AG08396 (cell line): ENCODE measurements around the gene FPR3.
A peak's percentile ranks its signal among the peaks of the same experiment; 100 is the strongest.
"Not testable (repeated sequence)": the region's sequence is repeated elsewhere in the genome, so short reads cannot be mapped to it uniquely, and the experiment has no call there.

ENCODE experiments used
- DNase-seq: peaks from one replicate; pipeline ENCODE4 v3.0.0; 2012; ENCODE audit warnings: low spot score, mixed read lengths

The FPR3 gene

DNA sequence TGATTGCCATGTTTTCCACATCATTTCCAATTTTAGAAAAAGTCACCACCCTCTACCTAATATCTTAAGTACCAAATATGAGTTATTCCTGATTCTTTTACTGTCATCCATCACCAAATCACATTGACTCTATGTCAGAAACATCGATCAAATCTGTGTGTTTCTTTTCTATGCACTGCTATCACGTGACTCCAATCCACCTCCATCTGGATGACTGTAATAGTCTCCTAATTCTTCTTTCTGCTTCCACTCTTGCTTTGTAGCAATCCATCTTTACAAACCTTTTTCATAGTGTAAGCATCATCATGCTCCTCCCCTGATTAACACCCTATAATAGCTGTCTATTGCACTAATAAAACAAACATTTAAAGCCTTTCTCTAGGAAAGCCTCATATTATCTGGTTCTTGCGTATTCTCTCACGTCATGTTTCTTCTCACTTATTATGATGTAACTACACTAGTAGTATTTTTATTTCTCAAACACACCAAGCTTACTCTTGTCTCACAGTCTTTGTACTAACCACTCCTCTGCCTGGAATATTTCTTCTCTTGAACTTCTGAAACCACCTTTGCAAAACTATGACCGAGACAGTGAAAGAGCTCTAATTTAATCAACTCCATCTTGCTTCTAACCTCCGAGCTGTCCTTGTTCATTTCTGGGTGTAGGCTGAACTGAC, 10.7 kb upstream of the FPR3 start:
- DNase-seq: no peak

DNA sequence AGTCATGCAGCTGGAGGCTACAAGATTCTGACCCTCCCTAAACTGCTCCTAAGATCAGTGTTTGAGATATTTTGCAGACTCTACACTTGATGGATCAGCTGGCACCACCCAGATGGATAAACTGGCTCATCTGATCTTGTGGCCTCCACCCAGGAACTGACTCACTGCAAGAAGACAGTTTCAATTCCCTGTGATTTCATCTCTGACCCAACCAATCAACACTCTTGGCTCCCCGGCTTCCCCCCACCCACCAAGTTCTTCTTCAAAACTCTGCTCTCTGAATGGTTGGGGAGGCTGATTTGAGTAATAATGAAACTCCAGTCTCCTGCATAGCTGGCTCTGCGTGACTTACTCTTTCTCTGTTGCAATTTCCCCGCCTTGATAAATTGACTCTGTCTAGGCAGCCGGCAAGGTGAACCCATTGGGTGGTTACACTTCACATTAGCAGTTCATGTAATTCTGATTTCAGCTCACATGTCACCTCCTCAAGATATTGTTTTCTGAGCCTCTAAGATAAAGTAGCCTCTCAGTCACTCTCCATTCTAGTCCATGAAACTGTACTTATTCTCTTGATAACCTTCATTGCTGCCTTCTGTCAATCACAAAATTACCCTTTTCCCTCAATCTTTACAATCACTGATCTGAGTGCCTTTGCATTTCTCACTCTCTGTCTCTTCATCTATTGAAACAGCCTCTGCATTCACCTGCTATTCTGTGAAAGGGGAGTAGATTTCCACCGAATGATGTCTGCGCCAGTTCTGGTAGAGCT, 9.9 kb upstream of the FPR3 start:
- no peak for DNase-seq

DNA sequence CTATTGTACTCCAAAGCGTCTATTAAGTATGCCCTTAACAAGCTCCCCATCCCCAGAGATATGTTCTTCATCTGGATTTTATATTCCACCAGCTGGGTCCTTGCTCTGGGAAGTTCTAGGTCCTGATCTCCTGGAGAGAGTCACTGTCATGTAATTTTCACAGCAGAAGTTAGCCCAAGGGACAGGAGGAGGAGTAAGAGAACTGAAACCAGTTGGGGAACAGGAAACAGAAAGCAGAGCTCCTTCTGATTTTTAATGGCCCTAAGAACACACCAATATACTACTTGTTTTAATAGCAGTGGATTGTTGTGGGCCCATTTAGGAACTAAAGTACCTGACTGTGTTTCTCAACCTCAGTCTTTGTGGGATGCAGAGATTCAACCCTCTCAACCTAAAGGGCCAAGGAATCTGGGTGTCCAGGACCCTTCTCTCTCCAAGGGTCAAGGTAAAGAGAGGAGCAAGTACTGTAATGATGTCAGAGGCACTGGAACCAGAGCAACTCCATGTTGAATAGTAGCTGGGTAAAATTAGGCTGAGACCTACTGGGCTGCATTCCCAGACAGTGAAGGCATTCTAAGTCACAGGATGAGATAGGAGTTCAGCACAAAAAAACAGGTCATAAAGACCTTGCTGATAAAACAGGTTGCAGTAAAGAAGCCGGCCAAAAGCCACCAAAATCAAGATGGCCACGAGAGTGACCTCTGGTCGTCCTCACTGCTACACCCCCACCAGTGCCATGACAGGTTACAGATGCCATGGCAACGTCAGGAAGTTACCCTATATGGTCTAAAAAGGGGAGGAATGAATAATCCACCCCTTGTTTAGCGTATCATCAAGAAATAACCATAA, 8.1 kb upstream of the FPR3 start:
- DNase-seq: no peak

DNA sequence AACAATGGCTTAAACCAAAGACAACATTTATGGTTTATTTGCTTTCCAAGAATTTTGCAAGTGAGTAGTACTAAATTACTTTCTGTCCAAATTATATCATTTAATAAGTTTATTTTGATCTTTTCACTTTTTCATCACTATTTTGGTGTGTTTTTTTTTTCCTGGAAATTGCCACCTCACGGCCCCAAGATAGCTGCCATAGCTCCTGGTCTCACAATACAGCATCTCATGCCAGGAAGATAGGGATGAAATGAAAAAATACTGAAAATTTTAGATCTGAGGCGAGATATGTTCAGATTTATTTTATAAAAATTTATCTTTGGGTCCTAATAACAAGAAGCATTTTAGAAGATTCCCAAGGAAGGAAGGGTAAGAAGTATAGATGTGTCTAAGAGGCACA, 6.9 kb upstream of the FPR3 start:
- no peak for DNase-seq

DNA sequence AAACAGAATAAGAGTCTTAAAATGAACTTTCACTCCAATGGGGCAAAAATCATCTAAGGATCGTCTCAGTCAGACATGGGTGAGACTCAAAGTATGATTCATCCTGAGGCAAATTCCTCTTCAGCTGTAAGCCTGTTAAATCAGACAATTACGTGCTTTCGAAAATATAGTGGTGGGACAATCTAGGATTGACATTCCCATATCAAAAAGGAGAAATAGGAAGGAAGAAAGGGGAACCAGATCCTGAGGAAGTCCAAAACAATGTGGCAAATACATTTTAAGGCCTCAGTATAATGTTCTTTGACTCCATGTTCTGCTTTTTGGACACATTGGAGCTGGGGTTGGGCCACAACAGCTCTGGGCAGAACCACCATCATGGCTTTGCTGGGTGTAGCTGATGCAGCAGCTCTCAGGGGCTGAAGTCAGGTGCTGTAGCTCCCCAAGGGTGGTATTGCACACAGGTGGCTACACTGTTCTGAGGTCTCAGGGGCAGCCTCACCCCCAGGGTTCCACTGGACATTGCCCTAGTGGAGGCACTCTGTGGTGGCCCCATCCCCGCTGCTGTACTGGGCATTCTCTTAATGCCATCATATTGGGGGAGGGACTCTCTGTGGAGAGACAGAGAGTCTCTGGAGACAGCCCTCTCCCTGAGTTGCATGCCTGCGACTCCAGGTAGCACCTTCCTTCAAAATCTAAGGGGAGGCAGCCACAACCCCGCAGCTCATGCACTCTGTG, 5.7 kb upstream of the FPR3 start:
- DNase-seq: no peak

DNA sequence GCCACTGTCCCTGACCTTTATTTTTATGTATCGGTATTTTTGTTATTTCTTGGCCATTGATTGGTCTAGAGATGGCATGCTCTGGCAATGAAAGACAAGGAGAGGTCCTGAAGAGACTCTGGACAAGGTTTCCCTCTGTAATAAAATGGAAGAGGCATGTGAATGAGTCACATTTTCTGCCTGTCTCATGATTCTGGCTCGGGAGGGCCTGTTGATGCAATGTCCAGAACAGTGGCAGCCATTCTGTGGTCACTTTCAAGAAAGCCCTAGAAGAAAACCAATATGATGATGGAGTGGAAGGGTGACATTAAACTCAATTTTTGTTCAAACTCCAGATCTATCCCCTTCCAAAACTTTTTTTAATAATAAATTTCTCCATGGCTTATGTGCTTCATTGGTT, 2.0 kb upstream of the FPR3 start:
- no peak for DNase-seq

DNA sequence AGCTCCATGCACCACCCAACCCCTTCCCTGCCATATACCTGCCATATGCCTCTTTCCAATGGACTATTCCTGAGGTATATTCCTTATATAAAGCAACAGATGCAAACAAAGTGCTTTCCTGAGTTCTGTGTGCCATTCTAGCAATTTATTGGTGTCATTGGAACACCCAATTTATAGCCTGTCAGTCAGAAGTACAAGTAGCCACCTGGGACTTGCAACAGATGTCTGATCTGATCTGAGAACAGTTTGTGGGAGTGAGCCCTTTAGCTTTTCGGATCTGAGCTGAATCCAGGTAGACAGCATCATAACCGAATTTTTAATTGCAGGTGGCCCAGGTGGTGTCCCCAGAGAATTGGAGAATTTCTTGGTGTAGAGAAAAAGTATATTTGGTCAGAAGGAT, 963 bp upstream of the FPR3 start:
- DNase-seq: no peak

DNA sequence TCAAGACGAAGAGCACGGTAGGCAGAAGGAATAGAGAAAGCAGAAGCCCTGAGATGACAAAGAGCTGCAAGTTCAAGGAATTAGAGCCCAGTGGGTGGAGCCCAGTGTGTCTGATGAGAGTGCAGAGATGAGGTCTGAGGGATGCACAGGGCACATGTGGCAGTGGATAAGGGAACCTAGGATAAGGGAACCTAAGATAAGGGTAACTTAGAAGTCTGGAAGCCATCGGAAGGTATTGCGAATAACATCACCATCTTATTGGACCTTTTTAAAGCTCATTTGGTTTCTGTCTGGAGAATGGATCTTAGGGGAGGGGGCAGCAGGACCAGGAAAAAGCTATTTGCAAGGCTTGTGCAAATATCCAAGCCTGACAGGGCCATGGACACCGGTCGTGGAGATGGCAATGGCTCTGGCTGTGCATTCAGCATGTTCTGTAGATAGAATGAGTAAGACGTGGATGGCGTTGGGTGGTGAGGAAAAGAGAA, 1.3 kb downstream of the FPR3 start:
- no peak for DNase-seq

DNA sequence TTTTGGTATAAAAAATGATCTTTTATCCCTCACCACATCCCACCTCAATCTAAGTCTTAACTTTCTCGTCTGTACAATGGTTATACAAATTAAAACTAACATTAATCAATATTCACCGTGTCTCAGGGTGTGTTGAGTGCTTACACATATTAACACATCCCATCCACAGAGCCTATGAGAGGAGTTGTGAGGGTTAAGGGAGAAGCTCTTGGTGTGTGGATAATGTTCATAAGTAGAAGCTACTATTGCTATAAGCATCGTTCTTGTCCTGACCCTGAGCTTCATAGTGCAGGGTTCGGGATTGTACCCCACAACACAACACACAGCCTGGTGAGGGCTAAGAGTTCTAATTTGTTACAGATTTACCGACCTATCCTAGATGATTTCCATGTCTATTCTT, 2.5 kb downstream of the FPR3 start:
- no peak for DNase-seq

DNA sequence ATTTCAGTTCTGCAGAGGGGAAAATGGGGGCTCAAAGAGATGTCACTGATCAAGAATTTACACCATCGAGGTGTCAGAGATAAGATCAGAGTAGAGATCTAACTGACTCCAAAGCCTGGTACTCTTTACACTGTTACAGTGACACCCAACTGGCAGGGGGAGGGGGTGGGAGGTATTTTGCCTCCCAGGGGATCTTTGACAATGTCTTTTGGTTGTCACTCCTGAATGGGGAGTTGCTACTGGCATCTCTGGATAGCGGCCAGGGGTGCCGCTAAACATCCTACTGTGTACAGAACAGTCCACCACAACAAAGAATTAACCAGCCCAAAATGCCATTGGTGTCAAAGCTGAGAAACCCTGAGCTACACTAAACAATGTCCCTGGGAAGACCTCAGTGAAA, 3.1 kb downstream of the FPR3 start:
- no peak for DNase-seq

DNA sequence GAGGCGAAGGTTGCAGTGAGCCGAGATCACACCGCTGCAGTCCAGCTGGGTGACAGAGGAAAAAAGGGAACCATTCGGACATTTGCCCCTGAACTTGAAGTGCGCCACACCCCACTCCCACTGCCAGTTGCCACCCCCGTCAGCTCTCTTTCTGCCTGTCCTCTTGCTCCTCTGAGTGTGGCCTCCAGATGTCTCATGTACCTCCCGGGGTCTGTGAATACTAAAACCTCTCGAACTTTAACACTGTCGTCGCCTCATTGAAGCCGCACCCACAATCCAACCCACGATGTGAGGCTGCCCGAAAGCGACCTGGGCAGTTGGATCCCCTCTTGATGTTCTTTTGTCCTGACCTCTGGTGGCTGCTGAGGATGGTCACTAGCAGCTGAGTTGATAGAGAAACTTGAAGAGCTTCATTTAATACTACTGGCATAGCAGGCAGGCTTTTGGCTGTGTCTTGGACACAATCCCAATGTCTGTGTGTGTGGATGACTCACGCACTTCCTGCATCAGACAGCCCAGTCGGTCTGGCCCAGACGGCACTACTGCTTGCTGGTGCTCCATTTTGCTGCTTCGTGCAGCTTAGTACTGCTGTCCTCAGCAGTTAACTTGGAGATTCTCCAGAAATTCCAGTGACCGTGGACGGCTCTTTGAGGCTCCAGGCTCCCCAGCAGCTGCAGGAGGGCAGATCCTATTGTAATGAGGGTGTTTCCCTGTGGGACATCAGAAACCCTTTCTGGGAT, 4.2 kb downstream of the FPR3 start:
- peak; percentile 89 for DNase-seq

DNA sequence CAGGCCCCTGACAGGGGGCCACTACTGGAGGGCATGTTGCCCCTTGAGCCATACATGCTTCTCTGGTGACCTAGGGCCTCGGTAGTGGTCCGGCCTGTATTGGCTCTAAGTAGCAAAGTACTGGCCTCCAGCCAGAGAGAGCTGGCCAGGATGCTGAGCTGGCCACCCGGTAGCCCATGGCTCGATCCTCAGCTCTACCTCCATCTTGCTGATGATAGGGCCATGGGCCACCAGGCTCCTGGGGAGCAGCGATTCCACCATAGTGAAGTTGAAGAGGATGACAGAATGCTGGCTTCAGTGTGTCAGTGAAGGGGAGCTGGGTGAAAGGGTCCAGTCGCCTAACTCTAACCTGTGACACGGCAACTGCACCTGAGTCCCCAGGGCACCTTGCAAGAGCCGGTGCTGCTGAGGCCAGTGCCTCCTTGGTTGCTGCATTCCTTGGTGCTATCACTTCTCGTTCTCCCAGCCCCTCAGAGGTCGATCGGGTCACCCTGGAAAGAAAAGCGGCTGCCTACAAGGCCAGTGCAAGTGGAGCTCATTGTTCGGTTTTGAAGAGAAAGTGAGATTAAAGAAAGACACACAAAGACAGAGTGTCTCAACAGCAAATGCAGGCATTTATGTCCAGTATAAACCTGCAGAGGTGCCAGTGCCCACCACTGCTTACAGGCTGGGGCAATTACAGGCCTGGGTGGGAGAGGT, 5.0 kb downstream of the FPR3 start:
- no peak for DNase-seq

DNA sequence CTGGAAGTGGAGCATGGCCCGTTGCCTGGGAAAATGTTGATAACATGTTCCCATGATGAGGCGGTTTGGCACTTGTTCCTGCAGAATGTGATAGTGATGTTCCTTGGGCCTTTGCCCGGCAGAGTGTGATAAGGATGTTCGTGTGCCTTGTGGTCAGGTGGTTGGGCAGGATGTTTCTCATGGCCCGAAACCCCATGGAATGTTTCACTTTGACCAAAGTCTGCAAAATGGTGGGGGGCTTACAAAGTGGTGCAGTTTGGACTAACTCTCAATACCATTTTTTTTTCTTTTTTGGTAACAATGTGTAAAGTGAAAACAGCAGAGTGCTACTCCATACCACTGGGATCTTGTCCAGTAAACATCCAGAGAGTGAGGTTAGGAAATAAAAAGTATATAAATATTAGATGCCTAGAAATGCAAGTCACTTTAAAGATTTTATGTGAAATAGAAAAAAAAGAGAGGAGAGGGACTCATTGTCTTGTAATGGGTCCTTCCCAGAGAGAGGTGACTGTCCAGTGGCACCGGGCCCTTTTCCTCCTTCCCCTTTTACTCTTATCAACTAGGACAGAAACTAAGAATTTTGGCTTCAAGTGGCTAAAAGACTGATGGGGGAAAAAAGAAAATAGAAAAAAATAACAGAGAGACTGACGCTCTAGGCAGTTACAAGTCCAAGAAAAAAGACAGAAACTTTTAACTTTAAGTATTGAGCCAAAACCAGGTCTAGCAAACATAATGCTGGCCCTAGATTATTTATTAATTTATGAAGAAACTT, 5.7 kb downstream of the FPR3 start:
- DNase-seq: no peak

DNA sequence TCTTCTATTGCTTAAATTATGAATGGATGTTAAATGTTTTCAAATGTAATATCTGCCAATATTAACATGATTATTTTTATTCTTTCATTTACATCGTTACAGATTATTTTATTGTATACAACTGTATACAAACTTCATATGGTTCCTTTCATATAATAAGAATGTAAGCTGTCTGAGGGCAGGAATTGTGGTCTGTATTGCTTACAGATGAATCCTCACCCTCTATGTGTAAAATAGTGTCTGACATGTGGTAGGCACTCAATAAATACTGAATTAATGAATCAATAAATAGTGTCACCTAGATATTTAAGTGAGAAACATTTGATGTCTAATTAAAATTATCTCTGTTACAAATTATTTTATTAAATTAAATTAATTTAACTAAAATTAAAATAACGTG, 7.8 kb downstream of the FPR3 start:
- no peak for DNase-seq

DNA sequence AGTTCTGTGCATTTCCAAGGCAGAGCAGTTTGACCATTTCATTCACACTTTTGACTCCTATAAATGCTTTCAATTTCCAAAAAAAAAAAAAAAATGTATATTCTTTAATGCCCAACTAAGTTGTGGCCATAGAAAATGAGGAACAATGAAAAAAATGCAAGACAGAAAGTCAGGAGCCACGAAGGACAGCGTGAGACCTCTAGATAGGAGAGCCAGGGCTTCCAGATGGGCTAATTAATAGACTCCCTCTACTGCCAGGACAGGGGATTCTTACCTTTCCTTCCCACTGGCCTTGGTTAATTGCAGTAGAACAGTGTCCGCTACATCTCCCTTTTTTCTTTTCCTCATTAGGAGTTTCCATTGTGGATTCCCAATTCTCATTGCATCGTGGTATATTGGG, 8.6 kb downstream of the FPR3 start:
- DNase-seq: no peak

DNA sequence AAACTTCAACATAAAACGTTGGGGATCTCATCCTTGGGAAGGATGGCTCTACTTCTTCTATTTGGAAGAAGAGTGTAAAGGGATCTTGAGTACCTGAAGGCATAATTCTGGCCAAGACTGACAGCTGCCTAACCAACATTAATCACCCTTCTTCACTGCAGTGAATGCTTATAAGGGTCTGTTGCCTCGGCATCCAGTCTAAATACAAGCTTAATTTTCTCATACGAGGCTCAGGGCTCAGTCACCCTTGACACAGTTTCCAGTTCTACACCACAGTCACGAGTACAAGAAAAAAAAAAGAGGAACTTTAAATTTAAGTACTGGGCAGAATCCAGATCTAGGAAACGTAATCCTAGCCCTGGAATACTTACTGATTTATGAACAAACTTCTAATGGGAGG, 9.0 kb downstream of the FPR3 start:
- no peak for DNase-seq

DNA sequence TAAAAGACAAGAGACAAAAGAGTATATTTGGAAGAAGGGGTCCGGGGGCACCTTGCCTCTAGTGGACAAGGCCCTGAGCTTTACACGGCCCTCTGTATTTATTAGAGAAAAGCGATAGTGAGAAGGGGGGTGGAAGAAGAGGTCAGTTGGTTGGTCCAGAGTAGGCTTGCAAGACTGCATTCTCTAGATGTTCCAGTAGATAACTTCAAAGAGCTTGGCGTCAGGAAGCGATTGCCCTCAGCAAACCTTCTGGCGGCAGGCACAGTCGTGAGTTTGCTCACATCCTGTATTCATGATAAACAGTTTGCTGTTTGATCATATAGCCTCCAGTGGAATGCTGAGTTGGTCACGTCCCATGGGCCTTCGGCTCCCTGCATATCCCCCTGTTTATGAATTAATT, 9.8 kb downstream of the FPR3 start:
- DNase-seq: not testable (repeated sequence)

DNA sequence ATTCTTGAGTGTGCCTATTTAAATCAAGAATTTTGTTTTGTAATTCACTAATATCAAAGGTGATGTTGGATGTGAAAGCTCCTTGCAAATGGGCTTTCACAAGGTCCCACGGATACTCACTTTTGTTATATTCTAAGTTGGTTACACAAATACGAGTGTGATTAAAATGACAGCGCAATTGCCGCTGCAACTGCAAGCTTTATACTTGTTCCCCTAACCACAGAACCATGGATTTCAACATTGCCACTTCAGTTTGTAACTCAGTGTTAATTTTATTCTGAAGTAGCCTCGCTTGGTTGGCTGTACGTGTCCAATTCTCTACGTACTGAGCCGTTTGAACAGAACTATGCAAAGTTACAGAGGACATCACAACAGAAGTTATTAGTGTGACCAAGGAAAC, 10.4 kb downstream of the FPR3 start:
- DNase-seq: not testable (repeated sequence)

DNA sequence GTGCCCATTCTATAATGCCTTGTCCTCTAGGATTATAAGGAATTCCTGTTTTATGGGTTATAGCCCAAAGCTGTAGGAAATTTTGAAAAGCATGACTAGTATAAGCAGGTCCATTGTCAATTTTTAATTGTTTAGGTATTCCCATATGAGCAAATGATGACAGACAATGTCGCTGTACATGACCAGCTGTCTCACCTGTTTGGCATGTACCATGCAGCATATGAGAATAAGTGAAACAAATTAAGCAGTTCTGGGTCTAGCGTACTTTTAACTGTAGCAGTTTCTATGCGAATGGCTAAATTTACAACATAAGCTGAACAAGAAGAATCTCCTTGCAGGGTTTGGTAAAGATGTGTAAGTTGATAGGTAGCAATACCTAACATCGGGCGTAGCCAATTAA, 11.6 kb downstream of the FPR3 start:
- DNase-seq: not testable (repeated sequence)

DNA sequence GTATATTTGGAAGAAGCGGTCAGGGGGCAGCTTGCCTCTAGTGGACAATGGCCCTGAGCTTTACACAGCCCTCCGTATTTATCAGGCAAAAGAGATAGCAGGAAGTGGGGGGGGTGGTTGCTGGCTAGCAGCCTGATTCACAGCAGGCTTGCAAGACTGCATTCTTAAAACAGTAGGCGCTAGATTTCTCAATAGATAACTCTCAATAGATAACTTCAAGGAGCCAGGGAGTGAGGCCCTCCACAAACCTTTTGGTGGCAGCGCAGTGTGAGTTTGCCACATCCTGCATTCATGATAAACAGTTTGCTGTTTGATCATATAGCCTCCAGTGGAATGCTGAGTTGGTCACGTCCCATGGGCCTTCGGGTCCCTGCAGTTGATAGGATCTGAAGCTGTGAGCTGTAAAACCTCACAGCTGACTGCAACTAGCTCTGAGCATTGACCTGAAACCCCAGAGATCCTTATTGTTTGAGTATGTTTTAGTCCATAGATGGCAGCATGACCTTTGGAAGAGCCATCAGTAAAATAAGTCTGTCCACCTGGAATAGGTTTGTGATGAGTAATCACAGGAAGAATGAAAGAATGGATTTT, 12.2 kb downstream of the FPR3 start:
- DNase-seq: no peak
